H7 (cell line): ENCODE results near the gene C19orf25. TPM values are rescaled to one million over a fixed set of nuclear protein-coding genes. Genes with fewer than 3 reads are reported as not detected.
A peak's percentile ranks its signal among the peaks of the same experiment; 100 is the strongest.

Source experiments
- DNase-seq: peaks from one replicate; pipeline ENCODE4 v3.0.0; 2012
- H3K27me3 ChIP-seq: 2 replicates; pipeline ENCODE4 v1.6.0; 2011; ENCODE audit warnings: mild to moderate bottlenecking, low read length; ENCODE audit not compliant: control insufficient read depth, insufficient read depth
- H3K36me3 ChIP-seq: replicated peaks from 2 replicates; pipeline ENCODE4 v1.5.1; 2011; ENCODE audit warnings: low read length; ENCODE audit not compliant: control insufficient read depth, insufficient read depth
- H3K4me3 ChIP-seq: 2 replicates; pipeline ENCODE4 v1.5.1; 2011; ENCODE audit warnings: low read depth, mild to moderate bottlenecking, control low read depth, low read length, moderate library complexity; ENCODE audit not compliant: insufficient read depth
- total RNA-seq: library from RNA; depleted of rRNA; stranded (reverse); fragments of >200 nt; shearing (Covaris generic); gene quantifications from 2 replicates; pipeline ENCODE4 v1.2.3, GENCODE V29; 2014

C19orf25 gene
- total RNA-seq, 1 experiment from 2014 or later = 75.3 TPM

DNA sequence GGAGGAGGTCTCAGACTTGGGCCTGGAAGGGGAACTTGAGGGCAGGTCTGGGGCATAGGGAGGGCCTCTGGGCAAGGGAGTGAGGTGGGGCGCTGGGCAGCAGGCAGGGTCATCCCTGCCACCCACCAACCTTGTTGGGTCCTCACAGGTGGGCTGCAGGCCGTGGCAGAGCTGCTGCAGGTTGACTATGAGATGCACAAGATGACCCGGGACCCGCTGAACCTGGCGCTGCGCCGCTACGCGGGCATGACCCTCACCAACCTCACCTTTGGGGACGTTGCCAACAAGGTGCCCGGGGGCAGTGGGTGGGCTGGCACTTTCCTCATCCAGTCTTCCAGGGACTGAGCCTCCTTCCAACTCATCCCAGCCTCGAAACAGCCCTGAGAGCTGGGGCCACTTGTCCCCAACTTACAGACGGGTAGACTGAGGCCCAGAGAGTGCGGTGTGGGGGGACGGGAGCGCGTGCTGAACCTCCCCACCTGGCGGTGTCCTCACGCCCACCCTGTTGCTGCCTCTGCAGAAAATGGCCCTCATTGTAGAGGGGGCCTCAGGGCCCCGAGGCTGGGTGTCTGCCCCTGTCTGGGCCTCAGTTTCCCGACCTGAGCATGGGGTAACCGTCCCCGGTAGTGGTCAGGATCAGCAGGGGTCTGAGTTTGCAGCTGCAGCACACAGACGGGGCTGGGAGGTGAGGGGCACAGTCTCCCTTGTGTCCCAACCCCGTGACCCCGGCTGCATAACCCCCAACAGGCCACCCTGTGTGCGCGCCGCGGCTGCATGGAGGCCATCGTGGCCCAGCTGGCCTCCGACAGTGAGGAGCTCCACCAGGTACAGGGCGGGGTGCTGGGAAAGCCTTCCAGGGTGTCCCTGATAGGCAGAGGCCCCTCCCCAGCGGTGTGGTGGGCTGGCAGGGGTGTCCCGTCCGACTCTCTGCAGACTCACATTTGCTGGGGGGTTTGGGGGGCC, 18.7 kb downstream of the C19orf25 start:
- Histone ChIP-seq H3K36me3 (no peaks in the 10 kb centered on the region), H3K27me3 (peaks cover 21% of the 10 kb centered on the region), H3K4me3 (no peak overlapping the region)
- DNase-seq = no peak

DNA sequence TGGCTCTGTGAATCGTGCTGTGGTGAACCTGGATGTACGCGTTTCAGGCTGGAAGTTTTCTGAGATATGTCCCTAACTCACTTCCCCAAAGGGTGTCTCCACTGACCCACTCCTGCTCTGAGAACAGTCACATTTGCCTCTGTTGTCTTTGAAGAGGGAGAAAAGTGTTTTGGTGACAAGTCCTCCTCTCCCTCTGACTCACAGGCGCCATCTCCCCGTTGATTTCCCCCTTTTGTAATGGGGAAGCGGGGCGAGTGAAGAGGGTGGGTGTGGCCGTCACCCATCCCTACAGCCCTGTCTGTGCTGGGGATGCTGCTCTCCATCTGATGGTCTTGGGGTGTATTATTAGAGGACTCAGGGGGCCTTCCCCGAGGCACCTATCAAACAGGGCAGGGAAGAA, 19.5 kb downstream of the C19orf25 start:
- peaks cover 23% of the 10 kb centered on the region for H3K27me3 ChIP-seq
- H3K4me3 ChIP-seq = no peak overlapping the region
- DNase-seq = no peak
- no peaks in the 10 kb centered on the region for H3K36me3 ChIP-seq

DNA sequence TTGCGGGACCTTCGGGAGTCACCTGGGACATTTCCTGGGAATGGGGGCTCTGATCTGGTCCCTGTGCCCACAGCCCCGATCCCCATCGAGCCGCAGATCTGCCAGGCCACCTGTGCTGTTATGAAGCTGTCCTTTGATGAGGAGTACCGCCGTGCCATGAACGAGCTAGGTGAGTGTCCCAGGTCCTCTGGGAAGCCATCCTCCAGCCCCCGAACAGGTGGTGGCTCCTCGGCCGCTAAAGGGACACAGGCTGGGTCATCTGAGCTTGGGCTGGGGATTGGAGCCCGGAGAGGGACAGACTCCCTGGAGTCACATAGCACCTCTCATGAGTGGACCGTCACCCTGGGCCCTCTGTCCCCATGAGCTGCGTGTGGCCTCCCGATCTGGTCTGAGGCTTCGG, 21.1 kb downstream of the C19orf25 start:
- H3K27me3 ChIP-seq = peaks cover 36% of the 10 kb centered on the region
- no peak overlapping the region for H3K4me3 ChIP-seq
- DNase-seq = no peak
- H3K36me3 ChIP-seq = no peaks in the 10 kb centered on the region

DNA sequence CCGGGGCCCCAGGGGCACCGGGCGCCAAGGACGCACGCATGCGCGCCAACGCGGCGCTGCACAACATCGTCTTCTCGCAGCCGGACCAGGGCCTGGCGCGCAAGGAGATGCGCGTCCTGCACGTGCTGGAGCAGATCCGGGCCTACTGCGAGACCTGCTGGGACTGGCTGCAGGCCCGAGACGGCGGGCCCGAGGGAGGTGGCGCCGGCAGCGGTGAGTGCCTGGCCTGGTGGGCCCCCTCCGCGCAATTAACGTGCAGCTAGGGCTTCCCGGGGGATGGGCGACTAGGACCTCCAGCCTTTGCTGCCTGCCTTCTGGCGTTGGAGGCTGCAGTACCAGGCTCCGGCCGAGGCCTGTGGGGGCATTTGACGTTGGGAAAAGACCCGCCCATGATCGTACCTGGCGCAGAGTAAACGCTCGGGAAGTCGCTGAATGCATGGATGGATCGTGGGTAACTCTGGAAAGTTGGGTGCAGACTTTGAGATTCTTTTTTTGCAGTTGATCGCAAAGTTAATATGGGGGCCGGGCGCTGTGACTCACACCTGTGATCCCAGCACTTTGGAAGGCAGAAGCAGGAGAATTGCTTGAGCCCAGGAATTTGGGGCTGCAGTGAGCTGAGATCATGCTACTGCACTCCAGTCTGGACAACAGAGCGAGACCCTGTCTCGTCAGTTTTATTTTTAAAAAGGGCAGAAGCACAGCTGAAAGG, 21.8 kb downstream of the C19orf25 start:
- DNase-seq = peak; percentile 85
- Histone ChIP-seq H3K4me3 (no peak overlapping the region), H3K27me3 (peaks cover 43% of the 10 kb centered on the region), H3K36me3 (no peaks in the 10 kb centered on the region)

DNA sequence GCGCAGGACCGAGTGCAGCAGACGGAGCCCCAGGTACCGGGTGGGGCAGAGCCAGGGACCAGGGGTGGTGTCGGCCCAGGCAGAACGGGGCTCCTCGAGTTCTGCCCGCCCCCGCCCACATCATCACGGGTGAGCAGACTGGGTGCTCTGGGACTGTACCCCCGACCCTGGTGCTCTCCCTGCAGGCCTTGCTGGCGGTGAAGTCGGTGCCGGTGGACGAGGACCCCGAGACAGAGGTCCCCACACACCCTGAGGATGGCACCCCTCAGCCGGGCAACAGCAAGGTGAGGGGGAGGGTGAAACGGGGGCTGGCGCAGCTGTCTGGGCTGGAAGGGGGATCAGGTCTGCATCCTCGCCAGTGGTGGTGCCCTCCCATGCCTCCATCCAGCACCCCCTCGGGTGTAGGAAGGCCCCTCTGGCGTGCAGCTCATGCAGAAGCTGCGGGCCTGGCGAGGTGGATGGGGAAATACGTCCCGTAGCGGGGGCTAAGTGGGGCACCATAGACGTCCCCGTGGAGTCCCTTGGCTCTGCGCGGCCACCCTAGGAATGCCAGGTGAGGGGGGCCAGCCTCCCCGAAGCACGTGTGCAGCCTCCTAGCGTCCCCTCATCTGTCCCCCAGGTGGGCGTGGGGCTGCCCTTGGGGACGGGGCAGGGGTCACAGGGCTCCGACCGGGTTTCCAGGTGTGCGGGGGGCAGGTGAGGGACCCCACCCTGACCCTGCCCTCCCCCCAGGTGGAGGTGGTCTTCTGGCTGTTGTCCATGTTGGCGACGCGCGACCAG, 22.7 kb downstream of the C19orf25 start:
- Histone ChIP-seq H3K36me3 (no peaks in the 10 kb centered on the region), H3K4me3 (no peak overlapping the region), H3K27me3 (peaks cover 49% of the 10 kb centered on the region)
- DNase-seq = no peak

DNA sequence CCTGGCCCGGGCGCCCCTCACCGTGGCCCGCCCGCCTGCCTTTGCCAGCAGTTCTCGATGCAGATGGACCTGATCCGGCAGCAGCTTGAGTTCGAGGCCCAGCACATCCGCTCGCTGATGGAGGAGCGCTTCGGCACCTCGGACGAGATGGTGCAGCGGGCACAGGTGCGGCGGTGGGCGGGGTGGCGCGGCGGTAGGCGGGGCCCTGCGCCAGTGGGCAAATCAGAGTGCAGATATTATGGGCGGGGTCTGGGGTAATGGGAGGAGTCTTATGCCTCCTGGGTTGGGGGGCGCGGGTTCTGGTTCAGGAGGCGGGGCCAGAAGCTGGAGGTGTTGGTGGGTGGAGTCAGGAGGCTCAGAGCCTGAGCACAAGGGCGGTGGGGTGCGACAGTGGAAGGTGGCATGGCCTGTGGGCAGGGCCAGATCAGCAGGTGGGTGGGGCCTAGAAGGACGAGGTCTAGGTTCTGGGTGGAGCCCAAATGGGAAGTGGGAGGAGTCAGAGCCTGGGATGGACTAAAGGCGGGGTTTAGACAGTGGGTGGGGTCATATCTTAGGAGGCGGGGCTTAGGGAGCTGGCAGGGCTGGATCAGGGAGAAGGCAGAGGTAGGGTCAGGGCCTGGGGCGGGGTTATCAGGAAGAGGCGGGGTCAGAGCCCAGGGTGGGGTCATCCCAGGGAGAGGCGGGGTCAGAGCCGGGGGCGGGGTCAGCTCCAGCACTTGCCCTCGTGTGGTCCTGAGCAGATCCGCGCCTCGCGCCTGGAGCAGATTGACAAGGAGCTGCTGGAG, 23.5 kb downstream of the C19orf25 start:
- Histone ChIP-seq H3K36me3 (no peaks in the 10 kb centered on the region), H3K27me3 (peaks cover 57% of the 10 kb centered on the region), H3K4me3 (peak overlapping the region; percentile 31)
- DNase-seq = peak; percentile 99

DNA sequence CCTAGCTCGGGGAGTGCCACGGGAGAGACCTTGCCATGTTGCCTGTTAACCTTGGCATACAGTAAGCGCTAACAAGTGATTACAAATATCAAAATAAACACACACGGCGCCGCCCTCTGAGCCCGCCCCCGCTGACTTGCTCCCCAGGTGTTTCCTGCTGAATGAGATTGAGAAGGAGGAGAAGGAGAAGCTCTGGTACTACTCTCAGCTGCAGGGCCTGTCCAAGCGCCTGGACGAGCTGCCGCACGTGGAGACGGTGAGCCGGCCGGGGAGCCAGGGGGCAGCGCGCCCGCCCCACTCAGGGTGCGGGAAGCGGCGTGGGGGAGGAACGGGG, 24.0 kb downstream of the C19orf25 start:
- Histone ChIP-seq H3K27me3 (peaks cover 61% of the 10 kb centered on the region), H3K4me3 (peak overlapping the region; percentile 31), H3K36me3 (no peaks in the 10 kb centered on the region)

DNA sequence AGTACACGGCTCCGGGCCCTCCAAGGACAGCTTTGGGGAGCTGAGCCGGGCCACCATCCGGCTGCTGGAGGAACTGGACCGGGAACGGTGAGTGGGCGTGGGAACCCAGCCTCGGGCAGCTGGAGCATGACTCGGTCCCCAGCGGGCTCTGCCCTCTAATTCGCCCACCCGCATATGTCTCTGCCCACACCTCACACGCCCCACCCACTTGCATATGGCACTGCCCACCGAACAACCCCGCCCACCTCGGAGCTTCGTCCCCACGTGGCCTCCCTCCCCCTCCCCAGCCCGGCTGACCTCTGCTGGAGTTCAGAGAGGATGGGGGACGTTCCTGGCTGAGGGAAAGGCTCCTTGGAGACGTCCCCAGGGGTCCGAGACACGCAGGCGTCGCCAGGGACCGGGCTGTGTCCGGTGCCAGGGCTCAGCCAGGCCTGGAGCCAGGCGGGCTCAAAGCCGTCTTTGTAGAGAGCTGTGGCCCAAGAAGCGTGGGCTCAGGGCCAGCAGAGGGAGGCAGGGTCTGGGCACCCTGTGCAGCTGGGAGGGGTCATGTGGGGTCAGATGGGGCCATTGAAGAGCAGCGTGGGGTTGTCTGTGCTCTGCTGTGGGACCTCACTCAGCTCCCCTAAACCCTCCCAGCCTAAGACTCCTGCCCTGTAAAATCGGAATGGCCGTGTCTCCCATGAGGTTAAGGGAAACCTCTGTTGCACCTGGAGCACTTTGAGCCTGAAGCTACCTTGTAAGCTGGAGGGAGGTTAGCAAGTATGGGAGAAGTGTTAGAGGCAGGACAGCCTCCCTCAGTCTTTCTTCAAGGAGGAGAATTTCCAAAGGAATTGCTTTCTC, 25.3 kb downstream of the C19orf25 start:
- Histone ChIP-seq H3K27me3 (peaks cover 72% of the 10 kb centered on the region), H3K4me3 (no peak overlapping the region), H3K36me3 (no peaks in the 10 kb centered on the region)
- DNase-seq = peak; percentile 80

More for the DNA sequence above, 24.0 kb downstream of the C19orf25 start:
- DNase-seq = no peak

DNA sequence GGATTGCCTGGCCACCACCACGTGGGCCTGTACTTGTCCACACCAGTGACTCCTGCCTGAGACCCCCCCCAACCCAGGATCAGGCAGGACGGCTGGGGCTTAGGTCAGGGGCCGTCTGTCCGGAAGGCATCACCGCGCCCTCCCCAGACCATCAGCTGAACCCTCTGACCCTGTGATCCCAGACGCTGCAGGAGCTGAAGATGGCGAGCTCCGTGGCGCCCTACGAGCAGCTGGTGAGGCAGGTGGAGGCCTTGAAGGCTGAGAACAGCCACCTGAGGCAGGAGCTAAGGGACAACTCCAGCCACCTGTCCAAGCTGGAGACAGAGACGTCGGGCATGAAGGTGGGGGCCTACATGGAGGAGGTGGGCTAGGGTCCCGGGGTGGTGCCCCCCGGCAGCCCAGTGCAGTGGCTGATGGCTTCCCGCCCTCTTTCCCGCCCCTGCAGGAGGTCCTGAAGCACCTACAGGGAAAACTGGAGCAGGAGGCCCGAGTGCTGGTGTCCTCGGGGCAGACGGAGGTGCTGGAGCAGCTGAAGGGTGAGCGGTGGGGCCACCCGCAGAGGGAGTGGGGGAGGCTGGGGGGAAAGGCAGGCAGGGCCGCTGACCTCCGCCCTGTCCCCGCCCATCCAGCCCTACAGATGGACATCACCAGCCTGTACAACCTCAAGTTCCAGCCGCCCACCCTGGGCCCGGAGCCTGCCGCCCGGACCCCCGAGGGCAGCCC, 26.1 kb downstream of the C19orf25 start:
- Histone ChIP-seq H3K36me3 (no peaks in the 10 kb centered on the region), H3K4me3 (no peak overlapping the region), H3K27me3 (peaks cover 73% of the 10 kb centered on the region)
- DNase-seq = no peak

DNA sequence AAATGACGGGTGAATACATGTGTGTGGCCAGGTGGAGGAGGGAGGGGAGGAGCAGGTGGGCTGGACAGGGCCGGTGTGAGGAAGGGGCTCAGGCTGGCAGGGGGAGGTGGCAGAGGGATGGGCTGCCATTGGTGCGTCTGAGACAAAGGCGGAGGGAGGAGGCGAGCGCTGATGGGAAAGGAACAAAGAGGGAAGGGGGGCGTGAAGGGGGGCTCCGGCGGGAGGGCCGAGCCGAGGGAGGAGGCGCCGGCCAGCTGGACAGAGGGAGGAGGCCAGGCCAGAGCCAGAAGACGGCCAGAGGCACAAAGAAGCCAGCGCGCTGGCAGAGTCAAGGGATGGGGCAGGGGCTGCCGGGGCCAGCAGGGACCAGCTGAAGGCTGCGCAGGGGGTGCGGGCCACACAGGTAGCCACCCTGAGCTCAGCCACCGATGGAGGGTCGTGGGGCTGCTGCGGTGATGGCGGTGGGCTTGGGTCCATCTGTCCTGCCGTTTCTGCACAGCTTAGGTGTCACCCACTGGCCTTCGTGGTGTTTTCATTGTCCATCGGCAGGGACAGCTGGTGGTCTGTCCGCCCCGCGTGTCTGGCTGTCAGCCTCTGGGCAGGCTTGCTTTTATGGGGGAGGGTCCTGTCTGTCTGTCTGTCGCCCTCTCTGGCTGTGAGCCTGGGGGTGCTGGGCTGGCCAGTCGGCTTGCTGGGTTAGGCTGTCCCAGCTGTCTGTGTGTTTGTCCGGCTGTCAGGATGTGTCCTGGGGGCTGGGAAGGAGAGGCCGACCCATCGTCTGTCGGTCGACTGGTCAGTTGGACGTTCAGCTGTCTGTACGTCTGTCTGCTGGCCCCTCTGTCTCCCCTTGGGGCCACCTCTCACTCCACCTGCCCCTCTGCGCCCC, 26.9 kb downstream of the C19orf25 start:
- no peak overlapping the region for H3K4me3 ChIP-seq
- peak; percentile 93 for DNase-seq
- no peaks in the 10 kb centered on the region for H3K36me3 ChIP-seq
- H3K27me3 ChIP-seq = peaks cover 78% of the 10 kb centered on the region

DNA sequence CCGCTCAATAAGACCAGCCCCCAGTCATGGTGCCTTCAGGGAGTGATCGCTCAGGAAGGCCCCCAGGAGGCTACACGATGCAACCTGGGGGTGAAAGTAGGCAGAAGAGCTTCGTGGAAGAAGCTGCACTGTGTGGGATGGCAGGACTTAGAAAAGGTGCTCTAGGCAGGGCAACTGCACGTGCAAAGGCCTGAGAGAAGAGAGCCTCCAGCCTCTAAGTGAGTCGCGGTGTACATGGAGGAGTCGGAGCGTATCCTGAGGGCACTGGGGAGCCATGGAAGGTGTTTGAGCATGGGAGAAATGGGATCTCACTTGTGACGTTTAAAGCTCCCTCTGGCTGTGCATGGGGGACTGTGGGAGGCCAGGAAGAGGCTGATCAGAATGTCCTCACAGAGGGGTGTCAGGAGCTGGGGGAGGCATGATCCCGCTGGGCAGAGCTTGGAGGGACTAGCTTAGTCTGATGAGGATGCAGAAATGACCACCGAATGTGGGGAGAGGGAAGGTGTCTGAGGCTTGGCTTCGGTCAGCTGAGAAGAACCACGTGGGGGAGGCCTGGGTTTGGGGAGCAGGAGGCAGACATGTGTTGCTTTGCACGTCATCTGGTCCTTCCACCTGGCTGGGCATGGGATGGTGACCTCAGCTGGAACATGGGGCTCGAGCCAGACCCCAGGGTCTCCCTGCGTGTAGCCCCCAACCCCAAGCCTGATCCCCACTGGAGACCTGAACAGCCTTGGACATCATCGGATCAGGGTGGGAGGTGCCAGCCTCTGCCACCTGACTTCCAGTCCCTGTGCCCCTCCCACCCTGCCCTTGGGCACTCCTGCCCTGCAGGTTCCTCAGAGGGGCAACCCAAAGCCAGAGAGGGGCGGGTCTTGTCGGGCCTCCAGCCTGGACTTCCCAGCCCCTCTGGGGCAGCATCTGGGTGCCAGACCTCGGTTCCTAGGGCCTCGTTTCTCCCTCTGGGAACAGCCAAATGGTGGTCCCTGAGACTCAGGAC, 28.0 kb downstream of the C19orf25 start:
- Histone ChIP-seq H3K36me3 (no peaks in the 10 kb centered on the region), H3K27me3 (peaks cover 78% of the 10 kb centered on the region), H3K4me3 (no peak overlapping the region)
- DNase-seq = no peak
